Measurements from ENCODE around the gene PTPRN2.
"Not testable (repeated sequence)": the region's sequence is repeated elsewhere in the genome, so short reads cannot be mapped to it uniquely, and the experiment has no call there.

PTPRN2 gene

GRCh38 chr7:157490465-157490912 lies 1097.1 kb downstream of the PTPRN2 start:
- Histone ChIP-seq H3K9me3 (ENCODE audit: control insufficient read depth, low read length) (no peaks in the 10 kb centered on the region), H3K27me3 (ENCODE audit: control insufficient read depth, insufficient read depth, low read length) (peaks cover 2% of the 10 kb centered on the region), H3K4me3 (ENCODE audit: low read length) (no peak overlapping the region), H3K36me3 (ENCODE audit: control insufficient read depth, insufficient read depth, low read length) (no peaks in the 10 kb centered on the region), H3K4me1 (ENCODE audit: control insufficient read depth, insufficient read depth, low read length) (no peaks in the 10 kb centered on the region), H3K9ac (ENCODE audit: low read length) (no peak overlapping the region)

GRCh38 chr7:157489870-157490269 lies 1097.8 kb downstream of the PTPRN2 start:
- H3K27me3 ChIP-seq (ENCODE audit: control insufficient read depth, insufficient read depth, low read length); H3K4me1 ChIP-seq (ENCODE audit: control insufficient read depth, insufficient read depth, low read length); H3K9me3 ChIP-seq (ENCODE audit: control insufficient read depth, low read length); H3K36me3 ChIP-seq (ENCODE audit: control insufficient read depth, insufficient read depth, low read length); H3K9ac ChIP-seq (ENCODE audit: low read length); H3K4me3 ChIP-seq (ENCODE audit: low read length): not testable (repeated sequence)

Data from mucosa of stomach (tissue), 1 donor.